GM19372 (cell line): ENCODE data around the gene ZNF212.
"Not testable (repeated sequence)": the region's sequence is repeated elsewhere in the genome, so short reads cannot be mapped to it uniquely, and the experiment has no call there.

Experiments
- ATAC-seq: cut with Tn5 transposase; IDR thresholded peaks from one replicate; pipeline ENCODE4 v1.9.1; 2021; ENCODE audit warnings: mild to moderate bottlenecking, low read depth, moderate library complexity; ENCODE audit not compliant: unreplicated experiment

ZNF212 gene

GRCh38 chr7:149251518-149251917 lies 12.1 kb downstream of the ZNF212 start:
- ATAC-seq = not testable (repeated sequence)

- no peak for ATAC-seq
Observed at GRCh38 chr7:149252378-149252777, 12.9 kb downstream of the ZNF212 start.

GRCh38 chr7:149253665-149254064 lies 14.2 kb downstream of the ZNF212 start:
- ATAC-seq = no peak

- ATAC-seq = no peak
Observed at GRCh38 chr7:149254181-149254858, 14.9 kb downstream of the ZNF212 start.

GRCh38 chr7:149255174-149255573 lies 15.7 kb downstream of the ZNF212 start:
- ATAC-seq = no peak

- ATAC-seq = no peak
Observed at GRCh38 chr7:149256568-149256967, 17.1 kb downstream of the ZNF212 start.

- ATAC-seq = no peak
Observed at GRCh38 chr7:149257146-149257545, 17.7 kb downstream of the ZNF212 start.

- peak; percentile 1 for ATAC-seq
Observed at GRCh38 chr7:149261316-149261828, 21.9 kb downstream of the ZNF212 start.

- peak; percentile 82 for ATAC-seq
Observed at GRCh38 chr7:149261829-149262617, 22.6 kb downstream of the ZNF212 start, which contains the start of gene ZNF783. ZNF783 (plus strand) TSS chr7:149262196; CDS start chr7:149262334, 138 bp downstream.

- no peak for ATAC-seq
Observed at GRCh38 chr7:149266451-149266850, 27.0 kb downstream of the ZNF212 start.

GRCh38 chr7:149267733-149268132 lies 28.3 kb downstream of the ZNF212 start:
- no peak for ATAC-seq

- not testable (repeated sequence) for ATAC-seq
Observed at GRCh38 chr7:149274424-149274823, 35.0 kb downstream of the ZNF212 start.

GRCh38 chr7:149277871-149278270 lies 38.4 kb downstream of the ZNF212 start:
- ATAC-seq = no peak

- no peak for ATAC-seq
Observed at GRCh38 chr7:149278396-149278795, 38.9 kb downstream of the ZNF212 start.

- ATAC-seq = no peak
Observed at GRCh38 chr7:149279111-149279743, 39.8 kb downstream of the ZNF212 start.

GRCh38 chr7:149280151-149280550 lies 40.7 kb downstream of the ZNF212 start:
- no peak for ATAC-seq

GRCh38 chr7:149280661-149281507 lies 41.4 kb downstream of the ZNF212 start:
- no peak for ATAC-seq

GRCh38 chr7:149281508-149282330 lies 42.3 kb downstream of the ZNF212 start:
- no peak for ATAC-seq

- no peak for ATAC-seq
Observed at GRCh38 chr7:149282331-149282655, 42.8 kb downstream of the ZNF212 start.
